ENCODE data around the gene NPNT.

NPNT gene

DNA sequence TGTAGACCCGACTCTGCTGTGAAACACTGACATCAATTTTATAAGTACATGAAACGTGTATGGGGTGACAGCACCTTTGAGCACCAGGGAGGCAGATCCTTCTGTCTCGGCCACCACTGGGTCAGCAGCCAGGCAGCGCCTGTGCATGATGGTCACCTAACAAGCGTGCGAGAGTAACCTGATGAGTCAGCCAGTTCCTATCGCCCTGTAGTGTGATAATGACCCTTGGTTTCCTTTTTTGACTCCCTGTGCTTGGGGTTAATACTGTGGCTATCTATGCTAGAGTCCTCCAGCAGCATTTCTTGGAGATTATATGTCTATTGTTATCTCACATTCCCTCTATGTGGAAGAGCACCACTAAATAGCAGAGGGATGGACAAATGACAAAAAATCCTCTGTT, 101.6 kb downstream of the NPNT start:
- Histone ChIP-seq H3K36me3 (ENCODE audit: control insufficient read depth in 1 of 2, insufficient read depth in 2 of 2, low read length in 2 of 2) (no peaks in the 10 kb centered on the region), H3K27ac (ENCODE audit: low read length) (no peak overlapping the region), H3K4me3 (ENCODE audit: low read depth in 1 of 2, low read length in 2 of 2) (no peak overlapping the region), H3K9me3 (ENCODE audit: control insufficient read depth in 1 of 2, low read length in 2 of 2) (no peaks in the 10 kb centered on the region), H3K27me3 (ENCODE audit: low read depth, low read length) (no peaks in the 10 kb centered on the region), H3K4me1 (ENCODE audit: control insufficient read depth in 1 of 2, insufficient read depth in 2 of 2, low read length in 2 of 2) (peaks cover 0 to 7% of the 10 kb centered on the region in 2 donors)

DNA sequence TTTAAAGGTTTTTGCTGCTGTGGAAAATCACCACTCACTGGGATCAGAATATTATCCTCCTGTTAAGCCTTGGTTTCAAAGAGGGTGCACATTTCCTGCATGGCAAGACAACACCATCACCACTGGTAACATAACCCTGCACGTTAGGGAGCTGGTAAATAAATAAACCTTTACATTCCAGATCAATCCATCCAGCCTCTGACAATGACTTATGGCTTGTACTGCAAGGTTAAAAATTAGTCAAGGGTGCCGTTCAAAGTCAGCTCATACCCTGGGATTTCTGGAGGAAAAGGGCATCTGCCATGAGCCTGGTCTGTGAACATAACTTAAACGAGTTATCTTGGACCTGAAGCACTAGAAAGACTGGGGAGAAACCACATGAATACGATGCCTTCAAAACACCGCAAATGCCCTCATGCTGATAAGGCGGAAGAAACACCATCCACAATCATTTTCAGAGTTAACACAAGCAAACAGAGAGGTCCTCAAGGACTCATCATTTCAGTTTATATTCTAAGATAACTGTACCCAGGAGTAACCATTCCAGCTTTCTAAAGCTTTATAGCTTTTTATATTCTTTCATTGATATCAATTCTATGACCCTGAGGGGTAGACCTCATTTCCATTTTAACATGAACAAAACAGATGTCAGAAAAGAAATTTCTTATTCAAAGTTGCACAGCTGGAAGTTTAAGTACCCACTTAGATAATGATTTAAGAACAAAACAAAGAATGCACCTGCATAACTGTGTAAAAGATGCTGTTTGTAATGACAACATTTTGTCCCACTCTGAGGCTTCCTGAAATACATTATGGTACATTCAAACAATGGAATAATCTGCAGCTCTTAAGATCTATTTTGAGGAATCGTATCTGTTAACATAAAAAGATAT, 103.1 kb downstream of the NPNT start:
- peaks cover 0 to 7% of the 10 kb centered on the region in 2 donors for H3K4me1 ChIP-seq (ENCODE audit: control insufficient read depth in 1 of 2, insufficient read depth in 2 of 2, low read length in 2 of 2)
- no peak overlapping the region for H3K27ac ChIP-seq (ENCODE audit: low read length)
- H3K36me3 ChIP-seq (ENCODE audit: control insufficient read depth in 1 of 2, insufficient read depth in 2 of 2, low read length in 2 of 2) = no peaks in the 10 kb centered on the region
- H3K27me3 ChIP-seq (ENCODE audit: low read depth, low read length) = no peaks in the 10 kb centered on the region
- no peak overlapping the region for H3K4me3 ChIP-seq (ENCODE audit: low read depth in 1 of 2, low read length in 2 of 2)
- no peaks in the 10 kb centered on the region for H3K9me3 ChIP-seq (ENCODE audit: control insufficient read depth in 1 of 2, low read length in 2 of 2)

DNA sequence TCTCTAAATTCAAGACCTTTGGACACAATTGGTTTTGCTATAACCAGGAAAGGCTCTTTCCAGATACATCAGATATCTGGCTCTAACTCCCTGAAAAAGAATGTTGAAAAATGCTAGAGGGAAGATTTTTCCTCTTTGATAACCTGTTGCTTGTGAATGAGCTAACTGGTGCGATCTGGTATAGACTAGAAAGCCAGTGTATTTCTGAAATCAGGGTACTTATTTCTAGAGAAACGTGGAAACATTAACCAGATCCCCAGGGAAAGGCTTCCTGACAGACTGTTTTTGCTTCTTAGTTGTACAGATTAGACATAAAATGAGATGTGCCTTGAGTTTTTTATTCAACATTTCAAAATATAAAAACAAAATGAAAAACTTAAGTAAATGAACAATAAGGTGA, 107.7 kb downstream of the NPNT start:
- H3K36me3 ChIP-seq (ENCODE audit: control insufficient read depth in 1 of 2, insufficient read depth in 2 of 2, low read length in 2 of 2) = no peaks in the 10 kb centered on the region
- H3K27ac ChIP-seq (ENCODE audit: low read length) = no peak overlapping the region
- no peaks in the 10 kb centered on the region for H3K27me3 ChIP-seq (ENCODE audit: low read depth, low read length)
- no peaks in the 10 kb centered on the region for H3K9me3 ChIP-seq (ENCODE audit: control insufficient read depth in 1 of 2, low read length in 2 of 2)
- no peaks in the 10 kb centered on the region for H3K4me1 ChIP-seq (ENCODE audit: control insufficient read depth in 1 of 2, insufficient read depth in 2 of 2, low read length in 2 of 2)
- no peak overlapping the region for H3K4me3 ChIP-seq (ENCODE audit: low read depth in 1 of 2, low read length in 2 of 2)

DNA sequence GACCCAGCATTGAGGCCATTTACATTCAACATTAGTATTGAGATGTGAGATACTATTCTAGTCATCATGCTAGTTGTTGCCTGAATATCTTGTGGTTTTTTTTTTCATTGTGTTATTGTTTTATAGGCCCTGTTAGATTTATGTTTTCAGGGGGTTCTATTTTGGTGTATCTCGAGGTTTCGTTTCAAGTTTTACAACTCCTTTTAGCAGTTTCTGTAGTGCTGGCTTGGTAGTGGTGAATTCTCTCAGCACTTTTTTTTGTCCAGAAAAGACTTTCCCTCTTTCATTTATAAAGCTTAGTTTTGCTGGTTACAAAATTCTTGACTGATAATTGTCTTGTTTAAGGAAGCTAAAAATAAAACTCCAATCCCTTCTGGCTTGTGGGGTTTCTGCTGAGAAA, 115.5 kb downstream of the NPNT start:
- H3K9me3 ChIP-seq (ENCODE audit: control insufficient read depth in 1 of 2, low read length in 2 of 2) = peaks cover 0 to 19% of the 10 kb centered on the region in 2 donors
- H3K36me3 ChIP-seq (ENCODE audit: control insufficient read depth in 1 of 2, insufficient read depth in 2 of 2, low read length in 2 of 2) = no peaks in the 10 kb centered on the region
- no peaks in the 10 kb centered on the region for H3K27me3 ChIP-seq (ENCODE audit: low read depth, low read length)
- H3K4me3 ChIP-seq (ENCODE audit: low read depth in 1 of 2, low read length in 2 of 2) = no peak overlapping the region
- no peak overlapping the region for H3K27ac ChIP-seq (ENCODE audit: low read length)
- no peaks in the 10 kb centered on the region for H3K4me1 ChIP-seq (ENCODE audit: control insufficient read depth in 1 of 2, insufficient read depth in 2 of 2, low read length in 2 of 2)

DNA sequence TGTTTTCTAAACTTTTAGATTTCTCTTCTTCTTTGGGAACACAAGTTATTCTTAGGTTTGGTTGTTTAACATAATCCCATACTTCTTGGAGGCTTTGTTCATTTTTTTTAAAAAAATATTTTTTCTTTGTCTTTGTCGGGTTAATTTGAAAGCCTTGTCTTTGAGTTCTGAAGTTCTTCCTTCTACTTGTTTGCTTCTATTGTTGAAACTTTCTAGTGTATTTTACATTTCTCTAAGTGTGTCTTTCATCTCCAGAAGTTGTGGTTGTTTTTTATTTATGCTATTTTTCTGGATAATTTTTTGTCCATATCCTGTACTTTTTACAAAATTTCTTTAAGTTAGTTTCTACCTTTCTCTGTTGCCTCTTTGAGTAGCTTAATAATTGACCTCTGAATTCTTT, 116.1 kb downstream of the NPNT start:
- H3K4me1 ChIP-seq (ENCODE audit: control insufficient read depth in 1 of 2, insufficient read depth in 2 of 2, low read length in 2 of 2) = no peaks in the 10 kb centered on the region
- no peak overlapping the region for H3K27ac ChIP-seq (ENCODE audit: low read length)
- no peaks in the 10 kb centered on the region for H3K27me3 ChIP-seq (ENCODE audit: low read depth, low read length)
- no peak overlapping the region for H3K4me3 ChIP-seq (ENCODE audit: low read depth in 1 of 2, low read length in 2 of 2)
- peaks cover 0 to 19% of the 10 kb centered on the region in 2 donors for H3K9me3 ChIP-seq (ENCODE audit: control insufficient read depth in 1 of 2, low read length in 2 of 2)
- no peaks in the 10 kb centered on the region for H3K36me3 ChIP-seq (ENCODE audit: control insufficient read depth in 1 of 2, insufficient read depth in 2 of 2, low read length in 2 of 2)

DNA sequence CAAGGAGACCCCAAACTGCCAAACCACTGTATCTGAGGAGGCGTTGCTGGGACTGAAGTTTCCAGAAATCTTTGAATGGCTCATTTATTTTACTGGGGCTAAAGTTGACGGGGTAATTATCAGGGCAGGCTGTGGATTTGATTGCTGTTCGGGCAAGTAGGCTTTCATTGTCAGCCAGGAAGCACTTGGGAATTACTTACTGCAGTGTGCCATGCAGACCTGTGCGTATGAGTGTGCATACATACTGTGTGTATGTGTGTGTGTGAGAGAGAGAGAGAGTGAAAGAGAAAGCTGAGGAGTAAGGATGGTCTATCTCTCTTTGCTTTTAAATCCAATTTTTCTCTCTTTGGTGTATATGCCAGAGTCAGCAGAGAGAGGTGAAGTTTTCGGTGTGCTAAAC, 122.7 kb downstream of the NPNT start:
- Histone ChIP-seq H3K9me3 (ENCODE audit: control insufficient read depth in 1 of 2, low read length in 2 of 2) (no peaks in the 10 kb centered on the region), H3K36me3 (ENCODE audit: control insufficient read depth in 1 of 2, insufficient read depth in 2 of 2, low read length in 2 of 2) (no peaks in the 10 kb centered on the region), H3K4me1 (ENCODE audit: control insufficient read depth in 1 of 2, insufficient read depth in 2 of 2, low read length in 2 of 2) (no peaks in the 10 kb centered on the region), H3K4me3 (ENCODE audit: low read depth in 1 of 2, low read length in 2 of 2) (no peak overlapping the region), H3K27ac (ENCODE audit: low read length) (no peak overlapping the region), H3K27me3 (ENCODE audit: low read depth, low read length) (no peaks in the 10 kb centered on the region)

DNA sequence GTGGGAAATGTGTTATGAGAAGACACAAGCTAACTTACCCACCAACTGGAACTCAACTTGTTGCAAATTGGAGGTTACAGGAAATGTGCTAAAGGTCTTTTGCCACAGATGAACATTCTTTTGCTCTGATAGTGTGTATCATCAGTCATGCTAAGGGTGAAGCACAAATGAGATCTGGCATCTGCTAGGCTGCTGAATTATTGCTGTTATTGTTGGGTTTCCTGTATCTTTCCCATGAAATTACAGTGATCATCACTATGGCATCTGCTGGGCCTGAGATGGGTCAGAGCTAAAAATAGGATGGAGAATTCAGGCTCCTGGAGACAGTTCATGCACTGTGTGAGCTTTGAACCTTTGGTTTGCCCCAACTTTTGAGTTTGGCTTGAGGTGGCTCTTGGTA, 124.5 kb downstream of the NPNT start:
- H3K27ac ChIP-seq (ENCODE audit: low read length) = no peak overlapping the region
- no peaks in the 10 kb centered on the region for H3K27me3 ChIP-seq (ENCODE audit: low read depth, low read length)
- no peaks in the 10 kb centered on the region for H3K36me3 ChIP-seq (ENCODE audit: control insufficient read depth in 1 of 2, insufficient read depth in 2 of 2, low read length in 2 of 2)
- no peaks in the 10 kb centered on the region for H3K9me3 ChIP-seq (ENCODE audit: control insufficient read depth in 1 of 2, low read length in 2 of 2)
- H3K4me1 ChIP-seq (ENCODE audit: control insufficient read depth in 1 of 2, insufficient read depth in 2 of 2, low read length in 2 of 2) = no peaks in the 10 kb centered on the region
- H3K4me3 ChIP-seq (ENCODE audit: low read depth in 1 of 2, low read length in 2 of 2) = no peak overlapping the region

All from muscle layer of duodenum (tissue), 2 donors.